HS-27A (cell line): ENCODE data around the gene PDS5A.
"Not testable (repeated sequence)": the region's sequence is repeated elsewhere in the genome, so short reads cannot be mapped to it uniquely, and the experiment has no call there.

Source experiments
- DNase-seq: peaks from one replicate; pipeline ENCODE4 v3.0.0-alpha.2; 2012; ENCODE audit warnings: low read depth, missing footprints

The PDS5A gene

GRCh38 chr4:39899291-39899690 lies 78.4 kb downstream of the PDS5A start:
- no peak for DNase-seq

- DNase-seq: no peak
Measured at GRCh38 chr4:39898015-39898414, 79.7 kb downstream of the PDS5A start.

- DNase-seq: no peak
Measured at GRCh38 chr4:39893693-39894072, 84.0 kb downstream of the PDS5A start.

DNA sequence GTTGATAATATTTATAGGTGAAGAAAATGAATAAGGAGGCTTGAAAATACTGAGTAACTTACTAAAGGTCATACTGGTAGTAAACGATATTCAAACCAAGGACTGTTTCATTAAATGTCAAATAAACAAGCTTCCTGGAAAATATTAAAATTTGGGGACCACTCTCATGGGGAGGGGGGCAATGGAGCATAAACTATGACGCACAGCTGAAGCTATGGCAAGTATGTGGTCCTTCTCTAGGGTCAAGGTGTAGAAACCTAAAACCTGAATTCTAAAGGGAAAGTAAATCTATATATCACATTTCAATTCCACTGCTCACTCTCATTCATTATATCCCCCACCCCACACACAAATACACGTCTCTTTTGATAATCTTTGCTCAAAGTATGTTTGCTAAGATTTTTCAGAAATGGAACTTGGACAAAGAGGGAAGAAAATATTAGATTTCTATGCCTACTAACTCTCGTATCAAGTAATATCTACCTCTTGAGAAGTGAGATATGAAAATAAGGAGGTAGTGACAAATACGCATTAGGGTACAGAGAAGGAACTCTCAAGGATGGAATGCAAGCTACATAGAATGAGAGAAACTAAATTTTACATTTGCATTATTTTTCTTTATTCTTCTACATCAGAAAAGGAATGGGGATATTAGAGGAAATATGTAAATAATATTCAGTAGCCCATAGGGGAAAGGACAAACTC lies 84.6 kb downstream of the PDS5A start:
- DNase-seq: no peak

DNA sequence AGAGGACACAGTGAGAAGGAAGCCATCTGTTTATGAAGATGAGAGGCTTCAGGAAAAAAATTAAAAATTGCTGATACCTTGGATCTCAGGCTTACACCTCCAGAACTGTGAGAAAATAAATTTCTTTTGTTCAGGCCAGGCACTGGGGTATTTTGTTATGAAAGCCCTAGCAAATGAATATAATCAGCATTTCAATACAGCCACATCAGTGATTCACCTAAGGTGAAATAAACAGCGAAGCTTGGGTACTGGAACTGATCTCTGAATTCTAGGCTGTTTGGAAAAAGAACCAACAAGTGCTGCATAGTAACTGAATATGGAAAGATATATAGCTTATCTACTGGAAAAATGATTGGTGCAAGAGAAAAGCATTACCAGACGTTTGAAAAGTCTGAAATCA lies 88.5 kb downstream of the PDS5A start:
- no peak for DNase-seq

DNA sequence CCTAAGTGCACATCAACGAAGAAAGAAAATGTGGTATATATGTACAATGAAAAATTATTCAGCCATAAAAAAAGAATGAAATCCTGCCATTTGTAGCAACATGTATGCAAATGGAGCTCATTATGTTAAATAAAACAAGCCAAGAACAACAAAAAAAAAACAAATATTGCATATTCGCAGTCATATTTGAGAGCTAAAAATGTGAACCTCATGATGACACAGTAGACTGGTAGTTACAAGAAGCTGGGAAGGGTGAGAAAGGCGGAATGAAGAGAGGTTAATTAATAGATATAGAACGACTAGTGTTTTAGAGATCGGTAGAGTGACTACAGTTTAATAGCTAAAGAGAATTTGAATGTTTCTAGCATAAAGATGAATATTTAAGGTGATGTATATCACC lies 89.2 kb downstream of the PDS5A start:
- DNase-seq: no peak

DNA sequence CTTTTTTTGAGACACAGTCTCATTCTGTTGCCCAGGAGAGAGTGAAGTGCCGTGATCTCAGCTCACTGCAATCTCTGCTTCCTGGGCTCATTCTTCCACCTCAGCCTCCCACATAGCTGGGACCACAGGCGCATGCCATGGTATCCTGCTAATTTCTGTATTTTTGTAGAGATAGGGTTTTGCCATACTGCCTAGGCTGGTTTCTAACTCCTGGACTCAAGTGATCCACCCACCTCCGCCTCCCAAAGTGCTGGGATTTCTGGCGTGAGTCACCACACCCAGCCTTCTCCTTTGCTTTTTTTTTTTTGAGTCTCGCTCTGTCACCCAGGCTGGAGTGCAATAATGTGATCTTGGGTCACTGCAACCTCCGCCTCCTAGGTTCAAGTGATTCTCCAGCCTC lies 94.1 kb downstream of the PDS5A start:
- DNase-seq: no peak

DNA sequence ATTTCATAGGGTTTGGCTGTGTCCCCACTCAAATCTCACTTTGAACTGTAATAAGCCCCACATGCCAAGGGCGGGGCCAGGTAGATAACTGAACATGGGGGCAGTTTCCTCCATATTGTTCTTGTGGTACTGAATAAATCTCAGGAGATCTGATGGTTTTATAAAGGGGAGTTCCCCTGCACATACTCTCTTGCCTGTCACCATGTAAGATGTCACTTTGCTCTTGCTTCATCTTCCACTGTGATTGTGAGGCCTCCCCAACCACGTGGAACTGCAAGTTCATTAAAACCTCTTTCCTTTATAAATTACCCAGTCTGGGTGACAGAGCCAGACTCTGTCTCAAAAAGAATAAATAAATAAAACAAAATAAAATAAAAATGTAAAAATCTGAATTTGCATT lies 95.9 kb downstream of the PDS5A start:
- no peak for DNase-seq

- DNase-seq: no peak
Measured at GRCh38 chr4:39877971-39878370, 99.7 kb downstream of the PDS5A start.

- no peak for DNase-seq
Measured at GRCh38 chr4:39873823-39874222, 103.9 kb downstream of the PDS5A start.

GRCh38 chr4:39865280-39865679 lies 112.4 kb downstream of the PDS5A start:
- DNase-seq: no peak

DNA sequence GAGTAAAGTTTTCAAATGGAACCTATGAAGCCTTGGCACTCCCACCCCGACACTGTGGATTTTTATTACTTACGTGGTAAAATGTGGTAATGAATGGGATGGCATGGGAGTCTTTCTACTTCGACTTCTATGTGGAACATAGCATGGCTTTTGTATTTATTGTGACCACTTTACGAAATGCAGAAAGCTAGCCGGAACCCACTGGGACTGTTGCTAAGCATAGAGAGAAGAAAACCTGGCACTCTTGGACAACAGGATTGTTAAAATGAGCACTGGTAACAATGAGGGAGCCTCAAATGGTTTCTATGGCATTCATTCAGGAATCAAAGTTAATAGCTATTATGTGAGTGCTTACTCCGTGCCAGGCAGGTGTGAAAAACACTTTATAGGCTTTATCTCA lies 113.3 kb downstream of the PDS5A start:
- no peak for DNase-seq

- DNase-seq: no peak
Measured at GRCh38 chr4:39860804-39861203, 116.9 kb downstream of the PDS5A start.

DNA sequence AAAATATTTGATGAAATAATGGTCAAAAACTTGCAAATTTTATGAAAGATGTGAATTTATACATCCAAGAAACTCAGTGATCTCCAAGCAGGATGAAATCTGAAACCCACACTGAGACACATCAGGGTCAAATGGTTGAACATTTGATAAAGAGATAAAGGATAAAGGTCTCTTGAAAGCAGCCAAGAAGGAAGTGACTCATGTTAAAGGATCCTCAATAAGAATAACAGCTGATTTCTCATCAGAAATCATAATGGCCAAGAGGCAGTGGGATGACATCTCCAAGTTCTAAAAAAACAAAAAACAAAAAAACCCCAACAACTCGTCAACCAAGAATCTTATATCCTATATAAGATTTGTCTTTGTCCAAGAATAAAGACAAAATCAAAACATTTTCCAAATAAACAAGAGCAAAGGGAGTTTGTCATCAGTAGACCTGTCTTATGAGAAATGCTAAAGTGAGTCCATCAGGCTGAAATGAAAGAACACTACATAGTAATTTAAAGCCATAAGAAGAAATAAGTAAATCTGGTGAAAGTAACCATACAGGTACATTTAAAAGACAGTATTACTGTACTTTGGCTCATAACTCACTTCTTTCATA lies 121.7 kb downstream of the PDS5A start:
- peak; percentile 26 for DNase-seq

- no peak for DNase-seq
Measured at GRCh38 chr4:39852636-39853035, 125.1 kb downstream of the PDS5A start.

DNA sequence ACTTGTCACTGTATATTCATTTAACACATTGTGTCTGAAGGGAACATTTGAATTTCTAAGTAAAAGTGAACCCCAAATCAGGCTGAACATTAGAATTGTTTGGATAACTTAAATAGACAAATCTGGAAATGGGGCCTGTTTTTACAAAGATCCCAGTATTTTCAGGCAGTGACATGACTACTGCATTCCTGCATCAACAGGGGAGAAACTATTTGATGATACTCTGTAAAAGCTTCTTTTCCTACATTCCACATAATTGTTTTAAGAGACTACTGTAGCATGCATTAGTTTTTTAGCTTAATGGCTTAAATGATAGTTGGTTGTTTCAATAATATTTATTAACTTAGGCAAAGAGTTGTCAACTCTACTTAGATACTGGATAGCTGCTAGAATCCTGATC lies 127.0 kb downstream of the PDS5A start:
- DNase-seq: no peak

DNA sequence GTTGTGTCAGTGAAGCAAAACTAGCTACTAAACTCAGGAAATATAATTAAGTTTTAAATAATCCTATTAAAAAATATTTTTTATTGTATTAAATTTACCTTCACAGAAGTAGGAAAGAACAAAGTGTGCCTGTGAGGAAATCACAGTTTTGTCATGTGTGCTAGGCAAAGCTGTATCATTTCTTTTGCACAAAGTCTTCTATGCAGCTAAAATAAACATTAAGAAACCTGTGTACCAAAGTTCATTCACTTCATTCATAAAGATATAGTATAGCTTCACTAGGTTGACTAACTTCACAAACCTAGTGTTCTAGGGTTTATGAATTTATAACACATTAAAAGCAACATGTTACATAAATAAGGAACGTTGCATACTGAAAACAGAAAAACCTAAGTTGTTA lies 131.0 kb downstream of the PDS5A start:
- DNase-seq: no peak

DNA sequence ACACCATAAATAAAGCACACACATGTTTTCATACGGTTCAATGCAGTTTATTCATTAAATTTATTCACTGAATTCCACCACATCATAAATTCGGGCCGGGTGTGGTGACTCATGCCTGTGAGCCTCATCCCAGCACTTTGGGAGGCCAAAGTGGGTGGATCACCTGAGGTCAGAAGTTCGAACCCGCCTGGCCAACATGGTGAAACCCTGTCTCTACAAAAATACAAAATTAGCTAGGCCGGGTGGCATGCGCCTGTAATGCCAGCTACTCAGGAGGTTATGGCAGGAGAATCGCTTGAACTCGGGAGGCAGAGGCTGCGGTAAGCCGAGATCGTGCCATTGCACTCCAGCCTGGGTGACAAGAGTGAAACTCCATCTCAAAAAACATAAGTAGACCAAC lies 131.6 kb downstream of the PDS5A start:
- DNase-seq: no peak

DNA sequence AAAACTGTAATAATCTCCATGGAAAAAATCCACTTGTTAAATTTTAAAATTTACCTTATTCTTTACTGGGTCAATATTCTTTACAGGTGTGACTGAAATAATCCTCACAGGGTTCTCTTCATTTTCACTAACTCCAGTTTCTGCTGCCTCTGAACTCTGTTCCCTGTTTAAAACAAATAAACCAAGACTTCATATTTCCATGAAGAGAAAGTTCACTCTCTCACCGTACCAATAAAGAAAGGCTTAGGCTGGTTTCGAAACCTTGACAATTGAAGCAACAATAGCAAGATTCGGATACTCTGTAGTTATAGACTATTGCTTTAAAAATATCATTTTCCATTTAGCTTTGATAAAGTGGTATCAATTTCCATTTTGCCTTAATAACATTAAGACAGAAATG lies 135.8 kb downstream of the PDS5A start:
- DNase-seq: no peak

GRCh38 chr4:39840516-39840915 lies 137.2 kb downstream of the PDS5A start:
- DNase-seq: not testable (repeated sequence)

DNA sequence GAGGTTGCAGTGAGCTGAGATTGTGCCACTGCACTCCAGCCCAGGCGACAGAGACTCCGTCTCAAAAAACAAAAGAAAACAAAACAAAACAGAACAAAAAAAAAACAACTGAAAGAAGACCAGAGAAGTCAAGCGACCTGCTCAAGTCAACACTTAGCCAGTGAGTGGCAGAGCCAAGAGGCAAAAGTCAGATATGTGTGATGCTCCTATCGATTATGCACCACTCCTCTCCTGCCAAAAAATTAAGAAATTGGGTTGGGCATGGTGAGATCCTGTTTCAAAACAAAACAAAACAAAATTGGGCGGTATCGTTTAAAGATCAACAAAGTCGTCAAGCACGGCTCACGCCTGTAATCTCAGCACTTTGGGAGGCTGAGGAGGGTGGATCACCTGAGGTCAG lies 137.7 kb downstream of the PDS5A start:
- DNase-seq: no peak

DNA sequence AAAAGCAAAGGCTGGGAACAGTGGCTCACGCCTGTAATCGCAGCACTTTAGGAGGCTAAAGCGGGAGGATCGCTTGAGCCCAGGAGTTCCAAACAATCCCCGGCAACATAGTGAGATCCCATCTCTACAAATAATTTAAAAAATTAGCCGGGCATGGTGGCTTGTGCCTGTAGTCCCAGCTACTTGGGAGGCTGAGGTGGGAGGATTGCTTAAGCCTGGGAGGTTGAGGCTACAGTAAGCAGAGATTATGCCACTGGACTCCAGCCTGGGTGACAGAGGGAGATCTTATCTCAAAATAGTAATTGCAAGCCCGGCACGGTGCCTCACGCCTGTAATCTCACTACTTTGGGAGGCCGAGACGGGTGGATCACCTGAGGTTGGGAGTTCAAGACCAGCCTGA lies 139.3 kb downstream of the PDS5A start:
- not testable (repeated sequence) for DNase-seq

DNA sequence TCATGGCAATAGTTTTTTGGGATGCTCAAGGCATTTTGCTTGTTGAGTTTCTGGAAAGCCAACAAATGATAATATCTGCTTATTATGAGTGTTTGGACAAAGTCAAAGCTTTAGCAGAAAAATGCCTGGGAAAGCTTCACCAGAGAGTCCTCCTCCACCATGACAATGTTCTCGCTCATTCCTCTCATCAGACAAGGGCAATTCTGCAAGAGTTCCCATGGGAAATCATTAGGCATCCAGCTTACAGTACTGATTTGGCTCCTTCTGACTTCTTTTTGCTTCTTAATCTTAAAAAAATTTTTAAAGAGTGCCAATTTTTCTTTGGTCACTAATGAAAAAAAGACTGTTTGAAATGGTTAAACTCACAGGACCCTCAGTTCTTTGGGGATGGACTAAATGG lies 143.4 kb downstream of the PDS5A start:
- DNase-seq: no peak

- peak; percentile 31 for DNase-seq
Measured at GRCh38 chr4:39825741-39826231, 151.9 kb downstream of the PDS5A start.
